CD4-positive, alpha-beta T cell treated with Interleukin-21 for 1 hour (primary cell): ENCODE data around the gene FAM8A1.

Experiments
- DNase-seq: peaks from one replicate; pipeline ENCODE4 v3.0.0-alpha.2; 2020

Gene FAM8A1

GRCh38 chr6:17602888-17603287 lies 2.8 kb downstream of the FAM8A1 start:
- DNase-seq = no peak

GRCh38 chr6:17606606-17607005 lies 6.5 kb downstream of the FAM8A1 start:
- DNase-seq = no peak

DNA sequence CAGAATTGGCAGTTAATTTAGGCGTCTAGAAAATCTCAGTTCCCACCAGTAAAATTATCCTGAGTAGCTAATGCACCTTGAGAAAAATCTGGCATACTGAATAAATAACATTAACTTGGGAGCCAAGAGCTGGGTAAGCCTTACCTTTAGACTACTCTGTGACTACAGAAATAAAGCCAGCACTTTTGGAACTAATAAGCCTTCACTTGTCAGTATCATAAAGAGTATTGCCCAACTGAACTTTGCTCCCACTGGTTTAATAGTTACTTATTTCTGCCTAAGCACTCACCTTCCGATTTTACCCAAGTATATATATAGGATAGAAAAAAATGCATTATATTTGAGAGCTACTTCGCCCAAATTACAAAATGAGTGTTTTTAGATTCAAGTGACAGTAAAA lies 10.7 kb downstream of the FAM8A1 start:
- no peak for DNase-seq

DNA sequence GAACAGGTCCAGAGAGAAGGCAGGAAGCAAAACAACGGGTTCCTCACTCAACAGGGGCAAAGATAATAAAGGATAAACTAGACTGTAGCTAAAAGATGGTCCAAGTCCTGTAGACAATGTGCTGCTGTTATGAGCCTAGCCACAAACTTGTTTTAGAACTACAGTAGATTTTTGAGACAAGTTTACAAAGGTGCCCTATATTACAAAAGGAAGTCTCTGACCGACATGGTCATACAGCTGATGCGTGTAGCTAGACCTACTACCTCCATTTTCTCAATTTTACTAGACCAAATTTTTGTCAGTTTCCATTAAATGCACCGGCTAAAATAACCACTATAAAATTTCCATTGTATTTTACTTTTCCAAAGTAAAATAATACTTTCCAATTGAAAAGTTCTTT lies 11.9 kb downstream of the FAM8A1 start:
- no peak for DNase-seq

DNA sequence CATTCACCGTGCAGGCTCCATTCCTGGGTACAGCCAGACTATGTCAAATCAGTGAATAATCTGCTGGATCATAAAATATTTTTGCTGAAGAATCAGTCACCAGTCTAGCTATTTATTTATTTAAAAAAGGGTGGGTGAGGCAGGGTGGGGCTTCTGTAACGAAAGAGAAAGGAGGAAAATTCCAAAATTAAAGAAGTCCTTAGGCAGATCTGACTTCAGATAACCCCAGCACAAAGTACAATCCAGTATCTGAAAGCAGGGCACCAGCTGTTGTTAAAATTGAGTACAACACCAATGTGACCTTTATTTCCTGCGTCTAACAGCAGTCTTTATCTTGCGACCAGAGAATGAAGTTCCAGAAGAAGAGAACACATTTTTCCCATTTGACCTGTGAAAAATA lies 15.7 kb downstream of the FAM8A1 start:
- no peak for DNase-seq

DNA sequence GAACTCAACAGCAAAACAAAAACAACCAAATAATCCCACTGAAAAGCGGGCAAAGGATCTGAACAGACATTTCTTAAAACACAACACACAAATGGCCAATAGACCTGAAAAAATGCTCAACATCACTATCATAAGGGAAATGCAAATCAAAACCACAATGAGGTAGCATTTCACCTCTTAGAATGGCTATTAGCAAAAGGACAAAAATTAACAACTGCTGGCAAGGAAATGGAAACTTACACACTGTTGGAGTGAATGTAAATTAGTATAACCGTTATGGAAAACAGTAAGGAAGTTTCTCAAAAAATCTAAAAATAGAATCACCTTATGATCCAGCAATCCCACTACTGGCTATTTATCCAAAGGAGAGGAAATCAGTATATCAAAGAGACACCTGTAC lies 20.9 kb downstream of the FAM8A1 start:
- no peak for DNase-seq

DNA sequence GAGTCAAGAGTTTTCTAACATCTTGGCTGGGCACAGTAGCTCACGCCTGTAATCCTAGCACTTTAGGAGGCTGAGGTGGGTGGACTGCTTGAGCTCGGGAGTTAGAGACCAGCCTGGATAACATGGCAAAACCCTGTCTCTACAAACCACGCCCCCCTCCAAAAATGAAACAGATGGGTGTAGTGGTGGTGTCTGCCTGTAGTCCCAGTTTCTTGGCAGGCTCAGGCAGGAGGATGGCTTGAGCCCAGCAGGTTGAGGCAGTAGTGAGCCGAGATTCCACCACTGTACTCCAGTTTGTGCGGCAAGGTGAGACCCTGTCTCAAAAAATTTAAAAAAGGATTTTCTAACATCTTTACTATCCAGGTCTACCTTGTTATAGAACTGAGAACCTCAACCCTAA lies 22.0 kb downstream of the FAM8A1 start:
- no peak for DNase-seq

DNA sequence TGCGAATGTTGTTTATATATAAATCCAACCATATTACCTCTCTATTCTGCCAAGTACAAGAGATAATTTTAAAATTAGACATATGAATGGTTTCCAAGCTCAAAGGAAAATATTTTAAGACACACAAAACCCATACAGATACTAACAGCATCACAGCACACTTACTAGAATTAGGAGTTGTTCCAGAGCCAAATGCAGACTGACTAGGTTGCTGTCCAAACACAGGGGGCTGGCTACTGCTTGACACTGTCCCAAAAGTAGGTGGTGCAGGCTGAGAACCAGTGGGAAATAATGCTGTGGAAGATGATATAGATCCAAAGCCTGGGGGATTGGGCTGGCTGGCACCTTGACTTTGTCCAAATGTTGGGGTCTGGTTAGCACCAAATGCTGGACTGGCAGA lies 24.3 kb downstream of the FAM8A1 start:
- DNase-seq = no peak

DNA sequence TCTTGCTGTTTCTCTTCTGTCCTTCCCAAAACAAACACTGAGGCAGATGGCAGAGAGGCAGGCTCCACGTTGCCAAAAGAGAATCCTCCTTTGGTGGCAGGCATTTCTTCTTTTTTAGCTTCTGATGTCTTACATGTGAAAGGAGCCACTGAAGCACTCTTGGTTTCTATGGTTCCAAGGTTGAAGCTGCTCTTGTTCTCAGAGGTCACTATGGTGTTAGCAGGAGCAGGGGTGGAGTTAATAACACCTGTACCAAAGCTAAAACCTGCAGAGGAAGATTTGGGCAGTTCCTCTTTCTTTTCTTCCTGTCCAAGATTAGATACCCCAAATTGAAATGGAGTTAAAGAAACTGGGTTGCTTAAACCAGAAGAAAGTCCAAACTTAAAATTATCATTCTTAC lies 28.8 kb downstream of the FAM8A1 start:
- no peak for DNase-seq

DNA sequence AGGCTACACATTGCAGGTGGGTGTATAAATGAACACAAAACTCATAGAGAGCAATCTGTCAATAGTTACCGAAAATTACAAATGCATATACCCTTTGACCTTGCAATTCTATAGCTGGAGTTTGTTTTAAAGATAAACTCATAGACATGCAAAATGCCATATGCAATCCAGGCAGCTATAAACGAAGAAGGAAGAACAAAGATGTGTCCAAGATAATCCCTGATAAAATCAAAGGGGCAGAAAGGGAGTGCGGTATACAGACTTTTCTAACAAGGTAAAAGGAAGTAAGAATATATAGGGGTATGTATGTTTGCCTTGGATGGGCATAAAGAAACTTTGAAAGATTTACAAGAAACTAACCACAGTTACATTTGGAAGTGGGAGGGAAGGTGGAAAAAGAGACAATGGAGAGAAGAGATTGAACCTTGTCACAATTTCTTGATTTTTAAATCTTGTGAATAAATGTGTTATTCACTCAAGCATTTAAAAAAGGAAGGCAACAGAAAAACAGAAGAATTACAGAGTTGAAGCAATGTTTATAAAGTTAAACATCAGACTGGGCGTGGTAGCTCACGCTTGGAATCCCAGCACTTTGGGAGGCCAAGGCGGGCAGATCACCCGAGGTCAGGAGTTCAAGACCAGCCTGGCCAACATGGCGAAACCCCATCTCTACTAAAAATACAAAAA lies 29.9 kb downstream of the FAM8A1 start:
- no peak for DNase-seq

DNA sequence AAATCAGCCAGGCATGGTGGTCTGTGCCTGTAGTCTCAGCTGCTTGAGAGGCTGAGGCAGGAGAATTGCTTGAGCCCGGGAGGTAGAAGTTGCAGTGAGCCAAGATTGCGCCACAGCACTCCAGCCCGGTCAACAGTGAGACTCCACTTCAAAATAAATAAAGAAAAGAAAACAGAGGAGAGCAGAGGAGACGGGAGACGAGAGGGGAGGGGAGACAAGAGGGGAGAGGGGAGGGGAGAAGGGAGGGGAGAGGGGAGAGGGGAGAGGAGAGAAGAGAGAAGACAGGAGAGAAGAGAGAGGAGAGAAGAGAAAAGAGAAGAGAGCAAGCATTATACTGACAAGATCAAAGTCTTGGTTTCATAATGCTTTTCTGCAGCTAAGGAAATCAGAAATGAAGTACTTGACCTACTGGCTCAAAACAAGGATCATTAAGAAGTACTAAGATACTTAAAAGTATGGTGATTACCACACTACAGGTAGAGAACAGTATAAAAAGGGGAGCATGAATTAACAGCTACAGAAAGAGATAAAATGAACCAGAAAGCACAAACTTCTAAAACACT lies 30.5 kb downstream of the FAM8A1 start:
- no peak for DNase-seq

- DNase-seq = peak; percentile 13
Observed at GRCh38 chr6:17632934-17633333, 32.8 kb downstream of the FAM8A1 start.

DNA sequence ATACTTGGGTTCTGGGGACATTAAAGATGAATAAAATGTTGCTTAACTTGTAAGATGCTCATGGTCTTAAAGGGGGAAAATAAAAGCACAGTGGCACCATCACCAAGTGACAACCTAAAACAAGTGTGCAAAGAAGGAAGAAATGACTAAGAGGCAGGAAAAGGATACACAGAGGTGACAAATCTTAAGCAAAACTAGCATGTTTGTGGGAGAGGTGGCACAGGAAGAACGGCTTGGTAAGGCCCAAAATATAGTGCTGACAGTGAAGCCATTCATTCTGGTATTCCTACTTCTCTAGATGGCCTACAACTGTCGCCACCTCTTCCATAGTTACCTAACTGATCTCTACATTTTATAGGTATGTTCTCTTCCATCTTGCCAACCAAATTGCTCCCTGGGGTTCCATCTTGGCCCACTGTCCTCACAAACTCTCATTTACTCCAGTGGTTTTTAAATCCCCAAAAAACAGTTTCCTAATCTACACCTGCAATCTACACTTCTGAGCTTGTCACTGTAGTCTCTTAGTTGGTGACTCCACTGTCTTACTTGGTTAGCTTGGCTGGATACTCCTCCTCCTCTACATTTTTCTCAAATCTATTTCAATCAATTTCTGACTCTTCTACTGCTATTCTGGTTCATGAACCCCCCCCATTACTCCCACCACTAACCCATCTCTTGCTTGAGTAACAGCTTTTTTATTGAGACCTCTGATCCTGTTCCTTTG lies 33.5 kb downstream of the FAM8A1 start:
- peak; percentile 44 for DNase-seq

GRCh38 chr6:17635568-17635967 lies 35.5 kb downstream of the FAM8A1 start:
- DNase-seq = no peak

GRCh38 chr6:17638212-17638715 lies 38.2 kb downstream of the FAM8A1 start:
- DNase-seq = no peak

- no peak for DNase-seq
Observed at GRCh38 chr6:17640477-17640917, 40.4 kb downstream of the FAM8A1 start.

DNA sequence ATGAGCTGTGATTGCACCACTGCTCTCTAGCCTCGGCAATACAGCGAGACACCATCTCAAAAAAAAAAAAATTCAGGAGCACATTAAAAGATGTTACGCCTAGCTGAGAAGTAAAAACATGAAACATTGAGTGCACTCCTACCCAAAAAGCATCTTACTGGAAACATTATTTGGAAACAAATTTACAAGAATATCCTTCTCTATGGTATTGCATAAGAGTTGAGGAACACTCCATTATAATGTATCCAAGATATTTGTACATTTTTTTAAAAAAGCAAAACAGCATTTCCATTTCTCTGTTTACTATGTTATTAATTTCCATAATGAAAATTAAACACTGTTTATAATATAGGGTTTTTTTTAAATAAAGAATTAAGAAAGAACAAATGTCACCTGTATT lies 48.6 kb downstream of the FAM8A1 start:
- no peak for DNase-seq

DNA sequence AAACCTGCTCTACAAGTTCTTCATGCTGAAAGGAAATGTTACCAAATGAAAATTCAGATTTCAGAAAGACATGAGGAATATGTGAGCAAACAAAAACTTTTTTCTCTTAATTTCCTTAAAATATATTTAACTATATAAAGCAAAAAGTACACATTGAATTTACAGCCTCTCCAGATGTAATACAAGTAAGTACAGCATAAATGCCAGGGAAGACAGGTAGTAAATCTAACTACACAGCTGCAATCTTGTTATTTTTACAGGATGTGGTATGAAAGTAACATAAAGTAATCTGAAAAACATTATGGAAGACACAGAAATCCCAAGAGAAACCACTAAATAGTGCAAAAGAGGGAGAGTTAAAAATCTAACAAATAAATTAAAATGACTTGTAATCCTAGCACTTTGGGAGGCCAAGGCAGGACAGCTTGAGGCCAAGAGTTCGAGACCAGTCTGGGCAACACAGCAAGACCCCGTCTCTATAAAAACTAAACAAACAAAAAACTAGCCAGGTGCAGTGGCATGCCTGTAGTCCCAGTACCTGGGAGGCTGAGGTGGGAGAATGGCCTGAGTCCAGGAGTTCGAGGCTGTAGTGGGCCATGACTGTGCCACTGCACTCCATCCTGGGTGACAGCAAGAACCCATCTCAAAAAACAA lies 50.7 kb downstream of the FAM8A1 start:
- DNase-seq = no peak

DNA sequence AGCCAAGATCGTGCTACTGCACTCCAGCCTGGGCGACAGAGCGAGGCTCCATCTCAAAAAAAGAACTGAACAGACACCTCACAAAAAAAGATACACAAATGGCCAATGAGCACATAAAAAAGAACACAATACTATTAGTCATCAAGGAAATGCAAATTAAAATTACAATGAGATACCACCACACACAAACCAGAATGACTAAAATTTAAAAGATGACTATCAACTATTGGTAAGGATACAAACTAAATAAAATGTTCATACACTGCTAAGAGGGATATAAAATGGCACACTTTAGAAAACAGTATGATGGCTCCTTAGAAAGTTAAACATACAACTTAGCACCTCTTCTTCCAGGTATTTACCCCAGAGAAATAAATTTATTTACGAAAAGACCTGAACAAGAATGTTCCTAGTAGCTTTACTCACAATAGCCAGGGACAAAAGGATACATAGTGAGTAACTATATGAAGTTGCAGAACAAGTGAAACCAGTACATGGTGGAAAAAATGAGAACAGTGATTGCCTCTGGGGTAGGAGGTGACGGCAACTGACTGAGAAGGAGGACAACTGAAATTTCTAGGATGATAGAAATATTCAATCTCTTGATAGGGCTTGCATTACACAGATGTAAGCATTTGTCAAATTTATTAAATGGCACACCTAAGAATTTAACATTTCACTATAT lies 53.2 kb downstream of the FAM8A1 start:
- DNase-seq = no peak

- no peak for DNase-seq
Observed at GRCh38 chr6:17656092-17656491, 56.0 kb downstream of the FAM8A1 start.

GRCh38 chr6:17656644-17657043 lies 56.5 kb downstream of the FAM8A1 start:
- no peak for DNase-seq
